Measurements from ENCODE around the gene OPRD1. TPM values are rescaled to one million over a fixed set of nuclear protein-coding genes. Genes with fewer than 3 reads are reported as not detected.

The OPRD1 gene
- total RNA-seq, 4 donors from 2014 or later, result not detected

DNA sequence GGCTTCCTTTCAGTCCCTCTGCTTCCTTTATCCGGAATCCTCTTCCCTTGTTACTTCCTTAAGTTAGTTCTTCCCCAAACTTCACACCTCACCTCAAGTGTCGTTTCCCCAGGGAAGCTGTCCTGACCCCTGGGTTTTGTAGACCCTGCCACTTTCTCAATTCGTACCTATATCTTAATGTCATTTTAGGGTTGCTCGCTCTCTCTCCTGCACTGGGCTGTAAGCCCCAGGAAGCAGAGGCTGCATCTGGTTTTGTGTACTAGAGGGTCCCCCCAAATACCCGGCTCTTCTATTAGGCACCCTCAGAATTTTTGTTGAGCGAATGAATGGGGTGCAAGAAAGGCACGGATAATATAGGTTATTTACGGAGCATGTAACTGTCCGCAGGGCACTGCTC is 603 bp upstream of the OPRD1 start:
- TF ChIP-seq, protein P1, sequence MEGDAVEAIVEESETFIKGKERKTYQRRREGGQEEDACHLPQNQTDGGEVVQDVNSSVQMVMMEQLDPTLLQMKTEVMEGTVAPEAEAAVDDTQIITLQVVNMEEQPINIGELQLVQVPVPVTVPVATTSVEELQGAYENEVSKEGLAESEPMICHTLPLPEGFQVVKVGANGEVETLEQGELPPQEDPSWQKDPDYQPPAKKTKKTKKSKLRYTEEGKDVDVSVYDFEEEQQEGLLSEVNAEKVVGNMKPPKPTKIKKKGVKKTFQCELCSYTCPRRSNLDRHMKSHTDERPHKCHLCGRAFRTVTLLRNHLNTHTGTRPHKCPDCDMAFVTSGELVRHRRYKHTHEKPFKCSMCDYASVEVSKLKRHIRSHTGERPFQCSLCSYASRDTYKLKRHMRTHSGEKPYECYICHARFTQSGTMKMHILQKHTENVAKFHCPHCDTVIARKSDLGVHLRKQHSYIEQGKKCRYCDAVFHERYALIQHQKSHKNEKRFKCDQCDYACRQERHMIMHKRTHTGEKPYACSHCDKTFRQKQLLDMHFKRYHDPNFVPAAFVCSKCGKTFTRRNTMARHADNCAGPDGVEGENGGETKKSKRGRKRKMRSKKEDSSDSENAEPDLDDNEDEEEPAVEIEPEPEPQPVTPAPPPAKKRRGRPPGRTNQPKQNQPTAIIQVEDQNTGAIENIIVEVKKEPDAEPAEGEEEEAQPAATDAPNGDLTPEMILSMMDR (IDR thresholded peaks at IDR 0.05), result no peak
- TF ChIP-seq POLR2AphosphoS5 (IDR thresholded peaks at IDR 0.05), result no peak
- TF ChIP-seq EP300 (IDR thresholded peaks at IDR 0.05), result no peak
- TF ChIP-seq POLR2A (IDR thresholded peaks at IDR 0.05), result no peak
- H3K4me3 ChIP-seq, result no peak overlapping the region
- peaks cover 4% of the 10 kb centered on the region for H3K4me1 ChIP-seq
- H3K36me3 ChIP-seq, result no peaks in the 10 kb centered on the region
- WGBS, result 67% methylated on average over 9 of the region's 9 CpGs
- H3K9me3 ChIP-seq, result no peaks in the 10 kb centered on the region
- DNase-seq (ENCODE audit: low spot score in 2 of 2), result no peak
- peaks cover 63% of the 10 kb centered on the region for H3K27me3 ChIP-seq
- H3K27ac ChIP-seq, result no peak overlapping the region

DNA sequence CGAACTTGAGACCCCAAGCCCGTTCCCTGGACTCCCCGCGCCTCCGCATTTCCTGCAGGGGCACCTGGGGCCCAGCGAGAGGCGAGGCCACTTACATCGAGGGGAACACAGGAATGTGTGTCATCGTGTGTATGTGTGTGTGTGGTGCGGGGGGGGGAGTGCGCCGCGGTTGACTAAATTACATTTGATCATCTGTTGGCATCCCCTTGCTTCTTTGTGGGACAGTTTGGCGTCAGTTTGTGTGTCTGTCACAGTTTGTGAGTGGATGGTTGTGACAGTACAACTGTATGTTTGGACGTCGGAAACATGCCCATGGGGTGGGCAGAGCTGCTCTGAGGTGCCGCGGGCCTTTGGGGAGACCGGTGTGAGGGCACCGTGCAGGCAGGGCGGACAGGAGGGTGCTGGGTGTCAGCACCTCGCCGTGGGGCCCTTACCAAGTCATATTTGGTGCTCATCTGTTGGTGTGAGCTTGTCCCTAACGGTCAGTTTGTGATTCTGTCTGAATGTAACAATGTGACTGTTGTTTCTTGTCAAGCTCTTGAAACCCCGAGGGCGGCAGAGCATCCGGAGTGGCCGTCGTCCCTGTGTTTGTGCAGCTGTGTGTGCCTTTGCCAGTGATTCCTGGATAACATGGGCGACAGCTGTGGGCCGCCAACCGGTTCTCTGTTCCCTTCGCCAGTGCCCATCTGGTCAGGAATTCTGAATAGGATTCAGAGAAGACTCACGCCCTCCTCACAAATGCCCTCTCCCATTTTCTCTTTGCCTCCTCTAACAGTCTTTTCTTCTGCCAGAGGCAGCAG is 899 bp downstream of the OPRD1 start:
- WGBS, result 47% methylated on average over 25 of the region's 34 CpGs
- Histone ChIP-seq H3K9me3 (no peaks in the 10 kb centered on the region), H3K4me3 (no peak overlapping the region), H3K27me3 (peaks cover 75% of the 10 kb centered on the region), H3K4me1 (peaks cover 4% of the 10 kb centered on the region), H3K27ac (no peak overlapping the region), H3K36me3 (no peaks in the 10 kb centered on the region)
- TF ChIP-seq POLR2A (IDR thresholded peaks at IDR 0.05) (no peak), POLR2AphosphoS5 (IDR thresholded peaks at IDR 0.05) (no peak), EP300 (IDR thresholded peaks at IDR 0.05) (no peak)
- TF ChIP-seq, protein P1 (IDR thresholded peaks at IDR 0.05), result no peak
- DNase-seq (ENCODE audit: low spot score in 2 of 2), result no peak

DNA sequence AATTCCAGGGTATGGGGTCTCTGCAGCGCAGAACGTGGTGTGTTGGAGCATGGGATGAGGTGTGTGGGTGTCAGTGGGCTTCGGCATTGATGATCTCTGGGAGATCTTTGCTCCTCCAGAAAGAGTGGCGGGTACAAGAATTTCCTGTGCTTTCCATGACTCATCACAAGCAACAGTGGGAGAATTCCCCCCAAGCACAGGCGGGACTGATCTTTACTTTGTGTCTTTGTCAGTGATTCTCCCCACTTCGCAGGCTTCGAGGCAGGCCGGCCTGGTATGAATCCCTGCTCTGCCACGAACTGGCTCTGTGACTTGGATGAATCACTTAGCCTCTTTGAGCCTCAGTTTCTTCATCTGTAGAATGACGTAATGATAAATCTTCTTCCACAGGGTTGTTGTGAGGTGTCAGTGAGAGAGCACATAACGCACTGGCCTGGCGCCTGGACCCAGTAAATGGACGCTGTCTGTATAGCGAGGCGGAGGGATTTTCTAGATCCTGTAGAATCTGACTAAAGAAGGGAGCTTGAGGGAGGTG is 2.0 kb downstream of the OPRD1 start:
- Histone ChIP-seq H3K27me3 (peaks cover 86% of the 10 kb centered on the region), H3K4me3 (no peak overlapping the region), H3K9me3 (no peaks in the 10 kb centered on the region), H3K36me3 (no peaks in the 10 kb centered on the region), H3K4me1 (peaks cover 4% of the 10 kb centered on the region), H3K27ac (no peak overlapping the region)
- DNase-seq (ENCODE audit: low spot score in 2 of 2), result no peak
- TF ChIP-seq EP300 (IDR thresholded peaks at IDR 0.05) (no peak), POLR2A (IDR thresholded peaks at IDR 0.05) (no peak), POLR2AphosphoS5 (IDR thresholded peaks at IDR 0.05) (no peak)
- TF ChIP-seq, protein P1 (IDR thresholded peaks at IDR 0.05), result no peak
- 71% methylated on average over 12 of the region's 15 CpGs for WGBS

- Histone ChIP-seq H3K4me3 (no peak overlapping the region), H3K36me3 (no peaks in the 10 kb centered on the region), H3K27me3 (peaks cover 79% of the 10 kb centered on the region), H3K9me3 (no peaks in the 10 kb centered on the region), H3K4me1 (peaks cover 4% of the 10 kb centered on the region), H3K27ac (no peak overlapping the region)
- DNase-seq (ENCODE audit: low spot score in 2 of 2), result no peak
- WGBS, result 20% methylated on average over 10 of the region's 12 CpGs
- TF ChIP-seq POLR2A (IDR thresholded peaks at IDR 0.05), result no peak
- TF ChIP-seq, protein P1 (IDR thresholded peaks at IDR 0.05), result no peak
- TF ChIP-seq EP300 (IDR thresholded peaks at IDR 0.05), result no peak
- no peak for TF ChIP-seq POLR2AphosphoS5 (IDR thresholded peaks at IDR 0.05)
These were observed 3.7 kb downstream of the OPRD1 start for GRCh38 chr1:28815533-28816185.

GRCh38 chr1:28817133-28817532 is 5.2 kb downstream of the OPRD1 start:
- Histone ChIP-seq H3K27me3 (peaks cover 64% of the 10 kb centered on the region), H3K4me1 (peaks cover 4% of the 10 kb centered on the region), H3K36me3 (no peaks in the 10 kb centered on the region), H3K9me3 (no peaks in the 10 kb centered on the region), H3K27ac (no peak overlapping the region), H3K4me3 (no peak overlapping the region)
- WGBS, result 81% methylated on average over 7 of the region's 7 CpGs
- no peak for DNase-seq (ENCODE audit: low spot score in 2 of 2)
- TF ChIP-seq EP300 (IDR thresholded peaks at IDR 0.05) (no peak), POLR2AphosphoS5 (IDR thresholded peaks at IDR 0.05) (no peak), POLR2A (IDR thresholded peaks at IDR 0.05) (no peak)
- TF ChIP-seq, protein P1 (IDR thresholded peaks at IDR 0.05), result no peak
